GM18519 (cell line): ENCODE measurements around the gene MSL3B.

Experiments used
- ATAC-seq: cut with Tn5 transposase; IDR thresholded peaks from one replicate; pipeline ENCODE4 v1.9.1; 2021; ENCODE audit warnings: mild to moderate bottlenecking, moderate library complexity; ENCODE audit not compliant: unreplicated experiment, low FRiP score

Gene MSL3B

GRCh38 chr2:233835230-233836186 is 32.7 kb downstream of the MSL3B start:
- no peak for ATAC-seq

GRCh38 chr2:233833345-233833744 is 34.8 kb downstream of the MSL3B start:
- no peak for ATAC-seq

GRCh38 chr2:233832869-233833311 is 35.3 kb downstream of the MSL3B start:
- no peak for ATAC-seq

GRCh38 chr2:233832414-233832813 is 35.8 kb downstream of the MSL3B start:
- ATAC-seq, result no peak

- no peak for ATAC-seq
Observed at GRCh38 chr2:233831861-233832260, 36.3 kb downstream of the MSL3B start.

GRCh38 chr2:233831011-233831721 is 37.0 kb downstream of the MSL3B start:
- ATAC-seq, result no peak

GRCh38 chr2:233830111-233830802 is 37.9 kb downstream of the MSL3B start:
- no peak for ATAC-seq

GRCh38 chr2:233829193-233830110 is 38.7 kb downstream of the MSL3B start:
- no peak for ATAC-seq

GRCh38 chr2:233828546-233829192 is 39.5 kb downstream of the MSL3B start:
- ATAC-seq, result no peak

GRCh38 chr2:233824373-233824772 is 43.8 kb downstream of the MSL3B start:
- ATAC-seq, result no peak

GRCh38 chr2:233823731-233824121 is 44.5 kb downstream of the MSL3B start:
- ATAC-seq, result no peak

- no peak for ATAC-seq
Observed at GRCh38 chr2:233822781-233823730, 45.1 kb downstream of the MSL3B start.

GRCh38 chr2:233822101-233822771 is 46.0 kb downstream of the MSL3B start:
- ATAC-seq, result no peak

- ATAC-seq, result no peak
Observed at GRCh38 chr2:233821709-233822100, 46.5 kb downstream of the MSL3B start.

- ATAC-seq, result no peak
Observed at GRCh38 chr2:233821196-233821595, 47.0 kb downstream of the MSL3B start.

GRCh38 chr2:233820774-233821105 is 47.4 kb downstream of the MSL3B start:
- no peak for ATAC-seq

GRCh38 chr2:233819884-233820773 is 48.1 kb downstream of the MSL3B start:
- no peak for ATAC-seq
